Neuronal stem cell (in vitro differentiated cells): ENCODE measurements around the gene ARPC5L.

Experiments
- DNase-seq: peaks from one replicate; pipeline ENCODE4 v3.0.0-alpha.2; 2013; ENCODE audit warnings: low spot score
- H2AFZ ChIP-seq: one replicate; pipeline ENCODE4 v1.6.1; 2013; ENCODE audit warnings: mild to moderate bottlenecking, low read length, inconsistent platforms
- H2AK5ac ChIP-seq: 2 replicates; pipeline ENCODE4 v1.6.1; 2013; ENCODE audit warnings: low read depth, mild to moderate bottlenecking, inconsistent platforms, low read length, moderate library complexity, mixed read lengths
- H2BK120ac ChIP-seq: 2 replicates; pipeline ENCODE4 v1.6.1; 2013; ENCODE audit warnings: low read depth, mild to moderate bottlenecking, inconsistent platforms, low read length, moderate library complexity, mixed read lengths
- H2BK12ac ChIP-seq: one replicate; pipeline ENCODE4 v1.6.1; 2013; ENCODE audit warnings: low read length, inconsistent platforms
- H2BK15ac ChIP-seq: 2 replicates; pipeline ENCODE4 v1.6.1; 2013; ENCODE audit warnings: mild to moderate bottlenecking, low read length, inconsistent platforms, mixed read lengths
- H2BK5ac ChIP-seq: one replicate; pipeline ENCODE4 v1.6.1; 2013; ENCODE audit warnings: inconsistent platforms, mild to moderate bottlenecking, low read length, moderate library complexity
- H3K14ac ChIP-seq: one replicate; pipeline ENCODE4 v1.6.1; 2013; ENCODE audit warnings: low read length, inconsistent platforms
- H3K18ac ChIP-seq: 2 replicates; pipeline ENCODE4 v1.6.1; 2013; ENCODE audit warnings: low read length, inconsistent platforms
- H3K23ac ChIP-seq: 2 replicates; pipeline ENCODE4 v1.6.1; 2013; ENCODE audit warnings: low read depth, mild to moderate bottlenecking, mixed read lengths, low read length, inconsistent platforms; ENCODE audit not compliant: poor library complexity
- H3K27ac ChIP-seq: replicated peaks from 3 replicates; pipeline ENCODE4 v1.5.1; 2013; ENCODE audit warnings: low read length, inconsistent platforms
- H3K27me3 ChIP-seq, 3 experiments: 2 replicates each; pipeline ENCODE4 v1.6.1; 2013; ENCODE audit warnings: low read length in 3 of 3, mild to moderate bottlenecking in 2 of 3, inconsistent platforms in 1 of 3, low read depth in 1 of 3, mixed read lengths in 1 of 3, moderate library complexity in 1 of 3; ENCODE audit not compliant: control insufficient read depth in 3 of 3, insufficient read depth in 3 of 3
- H3K36me3 ChIP-seq, 2 donors: replicated peaks in 1 of 2; 2 replicates each; pipeline ENCODE4 v1.6.1; 2013; ENCODE audit warnings: low read length in 2 of 2; ENCODE audit not compliant: control insufficient read depth in 2 of 2, insufficient read depth in 2 of 2
- H3K4ac ChIP-seq: 2 replicates; pipeline ENCODE4 v1.6.1; 2013; ENCODE audit warnings: inconsistent platforms, mild to moderate bottlenecking, low read length, moderate library complexity
- H3K4me1 ChIP-seq, 2 donors: 1 replicate in 1 of 2; 2 replicates in 1 of 2; pipeline ENCODE4 v1.6.1; 2013; ENCODE audit warnings: low read length in 2 of 2, low read depth in 1 of 2; ENCODE audit not compliant: control insufficient read depth in 2 of 2, insufficient read depth in 1 of 2
- H3K4me2 ChIP-seq: one replicate; pipeline ENCODE4 v1.6.1; 2013; ENCODE audit warnings: mild to moderate bottlenecking, low read length, inconsistent platforms; ENCODE audit not compliant: insufficient read depth, poor library complexity, severe bottlenecking
- H3K4me3 ChIP-seq, 2 donors: 2 replicates each; pipeline ENCODE4 v1.5.1; 2013; ENCODE audit warnings: low read length in 2 of 2, mild to moderate bottlenecking in 2 of 2, inconsistent platforms in 1 of 2, moderate library complexity in 1 of 2
- H3K79me1 ChIP-seq: one replicate; pipeline ENCODE4 v1.6.1; 2013; ENCODE audit warnings: low read depth, mild to moderate bottlenecking, inconsistent platforms, low read length, moderate library complexity
- H3K9ac ChIP-seq: one replicate; pipeline ENCODE4 v1.6.1; 2013; ENCODE audit warnings: mild to moderate bottlenecking, low read depth, low read length, inconsistent platforms; ENCODE audit not compliant: poor library complexity
- H3K9me3 ChIP-seq, 2 donors: replicated peaks in 1 of 2; 2 replicates each; pipeline versions ENCODE3 to v1.6.1; 2013; ENCODE audit warnings: low read length in 2 of 2, mild to moderate bottlenecking in 2 of 2, inconsistent platforms in 1 of 2, low read depth in 1 of 2, mixed read lengths in 1 of 2, moderate library complexity in 1 of 2; ENCODE audit not compliant: control insufficient read depth in 2 of 2, insufficient read depth in 1 of 2
- H4K8ac ChIP-seq: one replicate; pipeline ENCODE4 v1.6.1; 2013; ENCODE audit warnings: low read depth, mild to moderate bottlenecking, inconsistent platforms, low read length, moderate library complexity
- H4K91ac ChIP-seq: one replicate; pipeline ENCODE4 v1.6.1; 2013; ENCODE audit warnings: low read length, low read depth, mild to moderate bottlenecking, inconsistent platforms; ENCODE audit not compliant: poor library complexity
- WGBS, 2 donors: extraction: QIAGEN DNeasy Blood & Tissue Kit; methylation state at CpG; one replicate each; pipeline ENCODE4 v1.1.7; 2013; ENCODE audit warnings: missing lambda C conversion rate in 2 of 2, mixed read lengths in 1 of 2; ENCODE audit not compliant: insufficient read length in 2 of 2, insufficient replicate concordance in 1 of 2; ENCODE audit errors: extremely low coverage in 2 of 2; 5-methylcytosine and 5-hydroxymethylcytosine counted together

The ARPC5L gene

GRCh38 chr9:124859803-124860581 is 1.9 kb upstream of the ARPC5L start:
- no peak overlapping the region for H2BK12ac ChIP-seq
- H2BK15ac ChIP-seq, result no peak overlapping the region
- no peak for DNase-seq
- no peak overlapping the region for H3K4ac ChIP-seq
- H3K4me2 ChIP-seq, result peak overlapping the region; percentile 80
- no peaks in the 10 kb centered on the region for H3K27me3 ChIP-seq
- no peak overlapping the region for H3K18ac ChIP-seq
- H2AFZ ChIP-seq, result no peak overlapping the region
- no peak overlapping the region for H3K27ac ChIP-seq
- no peak overlapping the region for H3K9ac ChIP-seq
- H2BK5ac ChIP-seq, result no peak overlapping the region
- H4K91ac ChIP-seq, result no peak overlapping the region
- no peak overlapping the region for H3K23ac ChIP-seq
- peak overlapping the region in 1 of 2 donors; percentile 96 for H3K4me3 ChIP-seq
- no peak overlapping the region for H2AK5ac ChIP-seq
- no peaks in the 10 kb centered on the region for H3K9me3 ChIP-seq
- H4K8ac ChIP-seq, result no peak overlapping the region
- H2BK120ac ChIP-seq, result no peak overlapping the region
- WGBS, 2 donors, result no CpG with 5 or more reads among the region's 10 CpGs
- H3K36me3 ChIP-seq, result peaks cover 43 to 51% of the 10 kb centered on the region in 2 donors
- peaks cover 12% of the 10 kb centered on the region for H3K79me1 ChIP-seq
- H3K14ac ChIP-seq, result no peak overlapping the region
- H3K4me1 ChIP-seq, result peaks cover 7 to 11% of the 10 kb centered on the region in 2 donors

GRCh38 chr9:124860582-124861341 is 1.2 kb upstream of the ARPC5L start:
- Histone ChIP-seq H3K27ac (no peak overlapping the region), H2BK120ac (no peak overlapping the region), H3K36me3 (peaks cover 43 to 51% of the 10 kb centered on the region in 2 donors), H2AK5ac (peak overlapping the region; percentile 99), H3K9ac (peak overlapping the region; percentile 99), H3K14ac (peak overlapping the region; percentile 84), H2AFZ (no peak overlapping the region), H4K8ac (peak overlapping the region; percentile 78), H2BK5ac (no peak overlapping the region), H3K4me2 (peak overlapping the region; percentile 80), H2BK12ac (no peak overlapping the region), H3K18ac (peak overlapping the region; percentile 60), H4K91ac (peak overlapping the region; percentile 82), H3K79me1 (peaks cover 12% of the 10 kb centered on the region), H2BK15ac (no peak overlapping the region), H3K23ac (peak overlapping the region; percentile 98), H3K9me3 (no peaks in the 10 kb centered on the region), H3K4me1 (peaks cover 7 to 11% of the 10 kb centered on the region in 2 donors), H3K4me3 (peak overlapping the region; percentile 94 to 96), H3K27me3 (no peaks in the 10 kb centered on the region), H3K4ac (no peak overlapping the region)
- DNase-seq, result no peak
- no CpG with 5 or more reads among the region's 12 CpGs for WGBS, 2 donors

- Histone ChIP-seq H3K27me3 (no peaks in the 10 kb centered on the region), H2AFZ (no peak overlapping the region)
Observed at GRCh38 chr9:124863371-124863871, 1.5 kb downstream of the ARPC5L start.

More at GRCh38 chr9:124863371-124863871, 1.5 kb downstream of the ARPC5L start:
- Histone ChIP-seq H3K14ac (no peak overlapping the region), H3K4ac (no peak overlapping the region), H2BK12ac (no peak overlapping the region), H4K8ac (no peak overlapping the region), H3K4me1 (peaks cover 9 to 11% of the 10 kb centered on the region in 2 donors), H3K27ac (no peak overlapping the region), H3K79me1 (peaks cover 14% of the 10 kb centered on the region), H3K4me2 (no peak overlapping the region), H3K18ac (no peak overlapping the region), H3K4me3 (no peak overlapping the region), H2BK120ac (no peak overlapping the region), H3K9me3 (no peaks in the 10 kb centered on the region), H3K9ac (no peak overlapping the region), H2BK15ac (no peak overlapping the region), H3K36me3 (peaks cover 25 to 29% of the 10 kb centered on the region in 2 donors), H2AK5ac (no peak overlapping the region), H4K91ac (no peak overlapping the region), H2BK5ac (no peak overlapping the region), H3K23ac (no peak overlapping the region)
- DNase-seq, result no peak
- WGBS, 2 donors, result no CpG with 5 or more reads among the region's 7 CpGs
